ENCODE measurements around the gene CCDC68. TPM values are rescaled to one million over a fixed set of nuclear protein-coding genes. Genes with fewer than 3 reads are reported as not detected.
"Not testable (repeated sequence)": the region's sequence is repeated elsewhere in the genome, so short reads cannot be mapped to it uniquely, and the experiment has no call there.

The CCDC68 gene
- total RNA-seq: not detected

GRCh38 chr18:54958704-54959625, at the start of gene CCDC68:
TSS of gene CCDC68 (minus strand) at chr18:54959461. CDS start at chr18:54942791, 16,670 bp downstream.
- DNase-seq: no peak

GRCh38 chr18:55007602-55008001, 48.3 kb upstream of the CCDC68 start:
- no peak for DNase-seq

- DNase-seq: no peak
These were observed 44.4 kb upstream of the CCDC68 start for GRCh38 chr18:55003695-55004094.

- DNase-seq: no peak
These were observed 43.0 kb upstream of the CCDC68 start for GRCh38 chr18:55002261-55002660.

- no peak for DNase-seq
These were observed 42.2 kb upstream of the CCDC68 start for GRCh38 chr18:55001394-55002024.

GRCh38 chr18:55000529-55000928, 41.3 kb upstream of the CCDC68 start:
- no peak for DNase-seq

GRCh38 chr18:54999016-54999415, 39.8 kb upstream of the CCDC68 start:
- no peak for DNase-seq

- DNase-seq: no peak
These were observed 36.3 kb upstream of the CCDC68 start for GRCh38 chr18:54995421-54996143.

GRCh38 chr18:54991981-54992380, 32.7 kb upstream of the CCDC68 start:
- no peak for DNase-seq

- DNase-seq: no peak
These were observed 25.6 kb upstream of the CCDC68 start for GRCh38 chr18:54984908-54985307.

- no peak for DNase-seq
These were observed 24.5 kb upstream of the CCDC68 start for GRCh38 chr18:54983791-54984190.

- no peak for DNase-seq
These were observed 23.9 kb upstream of the CCDC68 start for GRCh38 chr18:54983041-54983686.

GRCh38 chr18:54981076-54981475, 21.8 kb upstream of the CCDC68 start:
- DNase-seq: no peak

- DNase-seq: no peak
These were observed 16.3 kb upstream of the CCDC68 start for GRCh38 chr18:54975598-54975997.

- DNase-seq: no peak
These were observed 13.8 kb upstream of the CCDC68 start for GRCh38 chr18:54973046-54973445.

GRCh38 chr18:54968807-54969206, 9.5 kb upstream of the CCDC68 start:
- DNase-seq: no peak

- not testable (repeated sequence) for DNase-seq
These were observed 9.0 kb upstream of the CCDC68 start for GRCh38 chr18:54968237-54968636.

- no peak for DNase-seq
These were observed 8.5 kb upstream of the CCDC68 start for GRCh38 chr18:54967786-54968185.

- no peak for DNase-seq
These were observed 5.5 kb upstream of the CCDC68 start for GRCh38 chr18:54964741-54965140.

GRCh38 chr18:54962919-54963645, 3.8 kb upstream of the CCDC68 start:
- no peak for DNase-seq

- DNase-seq: no peak
These were observed 2.6 kb upstream of the CCDC68 start for GRCh38 chr18:54961868-54962267.

GRCh38 chr18:54961016-54961423, 1.8 kb upstream of the CCDC68 start:
- no peak for DNase-seq
